ENCODE data around the gene PTPRQ. TPM values are rescaled to one million over a fixed set of nuclear protein-coding genes. Genes with fewer than 3 reads are reported as not detected.

Gene PTPRQ
- total and polyA plus RNA-seq, 9 of the 15 experiments (the other 6 are each of a cell fraction or from before 2014, with no cell fraction given) = not detected

DNA sequence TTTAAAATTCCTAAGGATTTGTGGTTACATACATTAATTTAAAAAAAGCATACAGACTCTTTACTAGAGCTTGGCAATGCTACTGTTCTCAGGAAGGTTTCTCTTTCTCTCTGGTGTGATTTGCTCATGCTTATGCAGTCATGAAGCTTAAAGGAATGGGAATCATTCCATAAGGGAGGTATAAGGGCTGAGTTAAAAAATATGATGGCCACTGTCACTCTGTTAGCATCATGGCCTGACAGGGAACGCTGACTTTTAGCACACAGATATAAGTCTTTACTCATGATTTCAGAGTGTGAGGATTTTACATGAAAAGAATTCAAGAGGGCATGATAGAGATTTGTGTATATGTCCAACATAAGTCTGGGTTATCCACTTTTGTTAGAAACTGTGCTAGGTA lies 276.5 kb downstream of the PTPRQ start (continued):
- TF ChIP-seq ZNF407 (IDR thresholded peaks at IDR 0.05; ENCODE audit: low read depth) = no peak
- no peak for TF ChIP-seq ZNF717 (CRISPR knock-in tag; IDR thresholded peaks at IDR 0.05)
- TF ChIP-seq BDP1 (IDR thresholded peaks at IDR 0.05; ENCODE audit: insufficient read depth, insufficient read length) = no peak

DNA sequence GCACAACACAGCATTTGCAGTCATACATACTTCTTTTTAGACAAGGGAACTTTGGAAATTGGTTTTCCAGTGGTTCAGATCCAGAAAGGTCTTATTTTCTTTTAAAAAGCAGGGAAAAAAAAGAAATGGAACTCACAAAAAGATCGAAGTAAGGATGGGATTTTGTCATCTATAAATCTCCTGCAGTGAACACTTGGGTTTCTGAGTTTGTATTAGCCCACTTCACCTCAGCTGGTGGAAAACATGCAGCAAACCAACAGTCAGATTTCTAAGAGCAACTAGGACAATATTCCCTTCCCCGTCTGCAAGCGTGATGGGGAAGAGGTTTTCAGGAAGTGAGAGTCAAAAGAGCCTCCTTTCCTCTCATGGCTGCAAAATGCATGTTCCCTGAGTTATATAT lies 277.3 kb downstream of the PTPRQ start:
- no peak overlapping the region for H2AFZ ChIP-seq (ENCODE audit: low read depth, low read length)
- intact Hi-C loops (cut with micrococcal nuclease) = no loop called here
- no peaks in the 10 kb centered on the region for H3K9me1 ChIP-seq (ENCODE audit: control insufficient read depth, insufficient read depth, low read length)
- DNase-seq (ENCODE audit: extremely low read depth in 1 of 4, low spot score in 3 of 4) = no peak
- WGBS (ENCODE audit: insufficient coverage, low coverage, missing lambda C conversion rate) = 2% methylated on average over 3 of the region's 3 CpGs
- in situ Hi-C loops (cut with MboI) = no loop called here
- no peak overlapping the region for H3K9ac ChIP-seq (ENCODE audit: insufficient read depth in 1 of 2, low read depth in 2 of 2, low read length in 2 of 2)
- FAIRE-seq = no peak
- H3K36me3 ChIP-seq (ENCODE audit: control insufficient read depth, insufficient read depth, low read length) = no peaks in the 10 kb centered on the region
- no peak for ATAC-seq
- no peak overlapping the region for H3K27ac ChIP-seq (ENCODE audit: extremely low read depth, low read depth, low read length)
- H3K4me2 ChIP-seq (ENCODE audit: insufficient read depth, low read length) = no peak overlapping the region
- no peaks in the 10 kb centered on the region for H4K20me1 ChIP-seq (replicated peaks; ENCODE audit: control insufficient read depth, insufficient read depth, low read length)
- no peaks in the 10 kb centered on the region for H3K4me1 ChIP-seq (replicated peaks in 1 of 2; ENCODE audit: control insufficient read depth in 2 of 2, insufficient read depth in 2 of 2, low read length in 2 of 2)
- BruUV-seq (replicated peaks) = no TSS peak
- H3K4me3 ChIP-seq = no peak overlapping the region
- POLR2A ChIA-PET = no interaction called here
- H3K9me3 ChIP-seq (replicated peaks; ENCODE audit: control insufficient read depth, insufficient read depth, low read depth, low read length) = no peaks in the 10 kb centered on the region
- H3K27me3 ChIP-seq (ENCODE audit: control insufficient read depth in 2 of 2, insufficient read depth in 2 of 2, low read length in 2 of 2) = no peaks in the 10 kb centered on the region
- CTCF ChIA-PET (ENCODE audit: low intra/inter-chr PET ratio) = no interaction called here
- H3K79me2 ChIP-seq (ENCODE audit: control insufficient read depth, insufficient read depth, low read length) = no peaks in the 10 kb centered on the region
- TF ChIP-seq PCBP2 (IDR thresholded peaks at IDR 0.05; ENCODE audit: low read depth, low read length, poor library complexity, severe bottlenecking) (no peak), BCOR (IDR thresholded peaks at IDR 0.05) (no peak), ASH1L (IDR thresholded peaks at IDR 0.05; ENCODE audit: borderline replicate concordance, low read depth, partially characterized antibody) (no peak), NCOA2 (IDR thresholded peaks at IDR 0.05; ENCODE audit: partially characterized antibody in 2 of 2) (no peak), ADNP (tag; IDR thresholded peaks at IDR 0.05) (no peak), HDAC8 (tag; IDR thresholded peaks at IDR 0.05) (no peak)
- TF ChIP-seq, protein P1, sequence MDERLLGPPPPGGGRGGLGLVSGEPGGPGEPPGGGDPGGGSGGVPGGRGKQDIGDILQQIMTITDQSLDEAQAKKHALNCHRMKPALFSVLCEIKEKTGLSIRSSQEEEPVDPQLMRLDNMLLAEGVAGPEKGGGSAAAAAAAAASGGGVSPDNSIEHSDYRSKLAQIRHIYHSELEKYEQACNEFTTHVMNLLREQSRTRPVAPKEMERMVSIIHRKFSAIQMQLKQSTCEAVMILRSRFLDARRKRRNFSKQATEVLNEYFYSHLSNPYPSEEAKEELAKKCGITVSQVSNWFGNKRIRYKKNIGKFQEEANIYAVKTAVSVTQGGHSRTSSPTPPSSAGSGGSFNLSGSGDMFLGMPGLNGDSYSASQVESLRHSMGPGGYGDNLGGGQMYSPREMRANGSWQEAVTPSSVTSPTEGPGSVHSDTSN (CRISPR knock-in tag; IDR thresholded peaks at IDR 0.05; ENCODE audit: low read depth) = no peak
- TF ChIP-seq, protein P1 (tag; conservative IDR thresholded peaks at IDR 0.05; ENCODE audit: low read depth) = no peak

Data from K562 (cell line).